ENCODE data around the gene SPOP.

SPOP gene

GRCh38 chr17:49612726-49613125 lies 65.2 kb downstream of the SPOP start:
- no peak for DNase-seq

- DNase-seq, result no peak
These were observed 66.9 kb downstream of the SPOP start for GRCh38 chr17:49610883-49611584.

GRCh38 chr17:49604314-49604869 lies 73.5 kb downstream of the SPOP start:
- DNase-seq, result no peak

GRCh38 chr17:49603720-49604119 lies 74.2 kb downstream of the SPOP start:
- no peak for DNase-seq

GRCh38 chr17:49603238-49603637 lies 74.7 kb downstream of the SPOP start:
- no peak for DNase-seq

- no peak for DNase-seq
These were observed 75.1 kb downstream of the SPOP start for GRCh38 chr17:49602783-49603182.

- DNase-seq, result no peak
These were observed 76.9 kb downstream of the SPOP start for GRCh38 chr17:49600949-49601348.

GRCh38 chr17:49598918-49599317 lies 79.0 kb downstream of the SPOP start:
- DNase-seq, result no peak

GRCh38 chr17:49597928-49598655 lies 79.8 kb downstream of the SPOP start:
- no peak for DNase-seq

- DNase-seq, result no peak
These were observed 80.5 kb downstream of the SPOP start for GRCh38 chr17:49597436-49597835.

GRCh38 chr17:49596613-49597244 lies 81.2 kb downstream of the SPOP start:
- no peak for DNase-seq

- DNase-seq, result no peak
These were observed 81.9 kb downstream of the SPOP start for GRCh38 chr17:49595980-49596379.

GRCh38 chr17:49595328-49595727 lies 82.6 kb downstream of the SPOP start:
- DNase-seq, result no peak

GRCh38 chr17:49592263-49592662 lies 85.6 kb downstream of the SPOP start:
- no peak for DNase-seq

GRCh38 chr17:49590874-49591273 lies 87.0 kb downstream of the SPOP start:
- DNase-seq, result no peak

GRCh38 chr17:49589577-49589927 lies 88.3 kb downstream of the SPOP start:
- no peak for DNase-seq

- no peak for DNase-seq
These were observed 88.9 kb downstream of the SPOP start for GRCh38 chr17:49588726-49589576.

GRCh38 chr17:49588312-49588711 lies 89.6 kb downstream of the SPOP start:
- no peak for DNase-seq

- DNase-seq, result no peak
These were observed 90.4 kb downstream of the SPOP start for GRCh38 chr17:49587366-49588073.

GRCh38 chr17:49585422-49586027 lies 92.4 kb downstream of the SPOP start:
- no peak for DNase-seq

- no peak for DNase-seq
These were observed 94.0 kb downstream of the SPOP start for GRCh38 chr17:49583889-49584288.

GRCh38 chr17:49583226-49583625 lies 94.7 kb downstream of the SPOP start:
- no peak for DNase-seq
